IMR-90 (cell line): Measurements from ENCODE around the gene ATG7. TPM values are rescaled to one million over a fixed set of nuclear protein-coding genes. Genes with fewer than 3 reads are reported as not detected.
A peak's percentile ranks its signal among the peaks of the same experiment; 100 is the strongest.

Experiments used
- ATAC-seq: fragments of 200-7000 bp; cut with Tn5 transposase; 2 replicates; pipeline ENCODE4 v1.9.1; 2020; ENCODE audit warnings: low read depth, mild to moderate bottlenecking, moderate library complexity
- BruUV-seq: library from RNA; stranded (reverse); fragments of 400-500 nt; replicated peaks from 2 replicates; lab custom pipeline; 2021; lab: Mats Ljungman, UMichigan
- CTCF ChIA-PET: fragments of 300-600 bp; formaldehyde crosslinking; extraction: SDS; loops from one replicate; lab custom pipeline; 2021; ENCODE audit warnings: antibody characterized with exemption; lab: Yijun Ruan, JAX
- POLR2A ChIA-PET: fragments of 300-600 bp; sonication (Branson Sonifier 250); formaldehyde crosslinking; loops from one replicate; lab custom pipeline; 2022; ENCODE audit warnings: antibody characterized with exemption; ENCODE audit not compliant: unreplicated experiment; lab: Charles Lee
- DNase-seq: peaks from one replicate; pipeline ENCODE4 v3.0.0; 2013
- H2AFZ ChIP-seq: replicated peaks from 2 replicates; pipeline ENCODE3; 2013; ENCODE audit warnings: low read length, mild to moderate bottlenecking; ENCODE audit not compliant: poor library complexity
- H2AK5ac ChIP-seq: 2 replicates; pipeline ENCODE4 v1.6.1; 2013; ENCODE audit warnings: low read depth, low read length, inconsistent platforms
- H2AK9ac ChIP-seq: replicated peaks from 2 replicates; pipeline ENCODE3; 2013; ENCODE audit warnings: mild to moderate bottlenecking, low read depth, low read length, moderate library complexity; ENCODE audit not compliant: poor library complexity
- H2BK120ac ChIP-seq: 2 replicates; pipeline ENCODE4 v1.6.1; 2013; ENCODE audit warnings: low read depth, low read length, inconsistent platforms
- H2BK15ac ChIP-seq: 3 replicates; pipeline ENCODE4 v1.6.1; 2013; ENCODE audit warnings: low read depth, low read length, inconsistent platforms
- H2BK20ac ChIP-seq: 2 replicates; pipeline ENCODE4 v1.6.1; 2013; ENCODE audit warnings: low read depth, mild to moderate bottlenecking, inconsistent platforms, low read length, moderate library complexity
- H2BK5ac ChIP-seq: 2 replicates; pipeline ENCODE4 v1.6.1; 2013; ENCODE audit warnings: mild to moderate bottlenecking, low read depth, low read length, inconsistent platforms; ENCODE audit not compliant: poor library complexity, severe bottlenecking
- H3K14ac ChIP-seq: replicated peaks from 2 replicates; pipeline ENCODE4 v1.6.1; 2013; ENCODE audit warnings: low read depth, low read length, inconsistent platforms
- H3K18ac ChIP-seq: 2 replicates; pipeline ENCODE4 v1.6.1; 2013; ENCODE audit warnings: low read depth, low read length, control low read depth
- H3K23ac ChIP-seq: 2 replicates; pipeline ENCODE4 v1.6.1; 2013; ENCODE audit warnings: low read depth, low read length, inconsistent platforms
- H3K27ac ChIP-seq: 2 replicates; pipeline ENCODE4 v1.5.1; 2013; ENCODE audit warnings: mild to moderate bottlenecking, control low read depth, low read length; ENCODE audit not compliant: insufficient read depth
- H3K27me3 ChIP-seq: 2 replicates; pipeline ENCODE4 v1.6.1; 2013; ENCODE audit warnings: low read length; ENCODE audit not compliant: control insufficient read depth, insufficient read depth
- H3K36me3 ChIP-seq: 2 replicates; pipeline ENCODE4 v1.6.1; 2013; ENCODE audit warnings: low read length, mixed read lengths; ENCODE audit not compliant: control insufficient read depth, insufficient read depth
- H3K4ac ChIP-seq: 2 replicates; pipeline ENCODE4 v1.6.1; 2013; ENCODE audit warnings: low read depth, low read length, inconsistent platforms
- H3K4me1 ChIP-seq: 2 replicates; pipeline ENCODE4 v1.6.1; 2013; ENCODE audit warnings: low read length, mixed read lengths; ENCODE audit not compliant: control insufficient read depth, insufficient read depth
- H3K4me2 ChIP-seq: 2 replicates; pipeline ENCODE4 v1.6.1; 2013; ENCODE audit warnings: low read depth, mild to moderate bottlenecking, control low read depth, low read length, moderate library complexity
- H3K4me3 ChIP-seq: 2 replicates; pipeline ENCODE4 v1.5.1; 2013; ENCODE audit warnings: low read depth, mild to moderate bottlenecking, control low read depth, low read length, moderate library complexity; ENCODE audit not compliant: insufficient read depth
- H3K56ac ChIP-seq: 2 replicates; pipeline ENCODE4 v1.6.1; 2013; ENCODE audit warnings: low read length, inconsistent platforms; ENCODE audit not compliant: insufficient read depth; ENCODE audit errors: extremely low read depth
- H3K79me1 ChIP-seq, 2 experiments: 2 replicates each; pipeline ENCODE4 v1.6.1; 2013; ENCODE audit warnings: low read length in 2 of 2, inconsistent platforms in 1 of 2, low read depth in 1 of 2
- H3K9ac ChIP-seq: 2 replicates; pipeline ENCODE4 v1.6.1; 2013; ENCODE audit warnings: low read depth, low read length, control low read depth
- H3K9me1 ChIP-seq: 2 replicates; pipeline ENCODE4 v1.6.1; 2013; ENCODE audit warnings: low read length, inconsistent platforms; ENCODE audit not compliant: insufficient read depth
- H3K9me3 ChIP-seq: 2 replicates; pipeline ENCODE4 v1.6.1; 2013; ENCODE audit warnings: low read length; ENCODE audit not compliant: control insufficient read depth, insufficient read depth
- H4K20me1 ChIP-seq: 2 replicates; pipeline ENCODE4 v1.6.1; 2013; ENCODE audit warnings: low read length, inconsistent platforms; ENCODE audit not compliant: insufficient read depth
- H4K5ac ChIP-seq: 2 replicates; pipeline ENCODE4 v1.6.1; 2013; ENCODE audit warnings: mild to moderate bottlenecking, low read depth, low read length, control low read depth
- H4K8ac ChIP-seq, 2 experiments: 2 replicates each; pipeline ENCODE4 v1.6.1; 2013; ENCODE audit warnings: low read depth in 2 of 2, low read length in 2 of 2, control low read depth in 1 of 2, inconsistent platforms in 1 of 2
- H4K91ac ChIP-seq: 2 replicates; pipeline ENCODE4 v1.6.1; 2013; ENCODE audit warnings: low read depth, low read length, inconsistent platforms; ENCODE audit not compliant: insufficient read depth
- BHLHE40 ChIP-seq: fragments of 150-350 bp; IDR thresholded peaks from 2 replicates; pipeline ENCODE4 v1.6.1; 2016; ENCODE audit warnings: mild to moderate bottlenecking, low read depth, low read length
- CEBPB ChIP-seq: IDR thresholded peaks from 2 replicates; pipeline ENCODE4 v1.6.1; 2012; ENCODE audit warnings: low read depth, low read length, improper control_type of control experiment
- FOS ChIP-seq: fragments of 150-350 bp; IDR thresholded peaks from 2 replicates; pipeline ENCODE4 v1.6.1; 2016; ENCODE audit warnings: low read depth, low read length
- MAFK ChIP-seq: IDR thresholded peaks from 2 replicates; pipeline ENCODE4 v1.6.1; 2012; ENCODE audit warnings: low read depth, low read length, improper control_type of control experiment
- MAZ ChIP-seq: IDR thresholded peaks from 2 replicates; pipeline ENCODE4 v1.6.1; 2012; ENCODE audit warnings: low read depth, mild to moderate bottlenecking, low read length, improper control_type of control experiment, moderate library complexity, borderline replicate concordance
- MXI1 ChIP-seq: IDR thresholded peaks from 2 replicates; pipeline ENCODE4 v1.6.1; 2012; ENCODE audit warnings: low read depth, mild to moderate bottlenecking, low read length, moderate library complexity, borderline replicate concordance
- NFE2L2 ChIP-seq: fragments of 150-350 bp; IDR thresholded peaks from 2 replicates; pipeline ENCODE4 v1.6.1; 2016; ENCODE audit warnings: low read depth, mild to moderate bottlenecking, low read length
- RFX5 ChIP-seq: IDR thresholded peaks from 2 replicates; pipeline ENCODE4 v1.8.0; 2012; ENCODE audit warnings: low read depth, mild to moderate bottlenecking, low read length, moderate library complexity
- WGBS, 2 experiments: methylation state at CpG; one replicate each; pipeline versions ENCODE4 v1.1.5 to v1.1.7; 2013; ENCODE audit warnings: missing lambda C conversion rate in 2 of 2; ENCODE audit not compliant: insufficient read length in 1 of 2; ENCODE audit errors: extremely low coverage in 2 of 2; 5-methylcytosine and 5-hydroxymethylcytosine counted together
- dilution Hi-C: fragments of 300-500 bp; cut with HindIII; formaldehyde crosslinking; loops from one replicate; pipeline ENCODE4 v1.14.3; 2018; ENCODE audit warnings: low sequenced_read_pairs; ENCODE audit not compliant: unreplicated experiment
- in situ Hi-C: fragments of 300-500 bp; cut with MboI; formaldehyde crosslinking; loops from 3 replicates; pipeline ENCODE4 v1.14.3; 2019; ENCODE audit warnings: low sequenced_read_pairs, inconsistent platforms, mixed read lengths
- intact Hi-C: fragments of 100-400 bp; cut with micrococcal nuclease; formaldehyde crosslinking; loops from 2 replicates; pipeline ENCODE4 v1.10.0; 2022
- polyA plus RNA-seq, 3 experiments: library from polyadenylated mRNA; depleted of rRNA; stranded (reverse); fragments of >200 nt; gene quantifications; 2 replicates each; pipeline ENCODE4 v1.2.3, GENCODE V29; 2012; ENCODE audit warnings: low replicate concordance in 1 of 3
- total RNA-seq: library from RNA; depleted of rRNA; stranded (reverse); fragments of >200 nt; gene quantifications from 2 replicates; pipeline ENCODE4 v1.2.3, GENCODE V29; 2012
- TF ChIP-seq, protein P1 (sequence below): fragments of 150-350 bp; IDR thresholded peaks from 2 replicates; pipeline ENCODE4 v1.6.1; 2017; ENCODE audit warnings: mild to moderate bottlenecking, antibody characterized with exemption, low read length, low read depth
- TF ChIP-seq, protein P2 (sequence below): fragments of 150-350 bp; IDR thresholded peaks from 2 replicates; pipeline ENCODE4 v1.6.1; 2016; ENCODE audit warnings: low read depth, mild to moderate bottlenecking, low read length, moderate library complexity, borderline replicate concordance

ATG7 gene
- total and polyA plus RNA-seq, 2 of the 4 experiments (the other 2 are of a cell fraction) = 15.6 to 51.4 TPM

DNA sequence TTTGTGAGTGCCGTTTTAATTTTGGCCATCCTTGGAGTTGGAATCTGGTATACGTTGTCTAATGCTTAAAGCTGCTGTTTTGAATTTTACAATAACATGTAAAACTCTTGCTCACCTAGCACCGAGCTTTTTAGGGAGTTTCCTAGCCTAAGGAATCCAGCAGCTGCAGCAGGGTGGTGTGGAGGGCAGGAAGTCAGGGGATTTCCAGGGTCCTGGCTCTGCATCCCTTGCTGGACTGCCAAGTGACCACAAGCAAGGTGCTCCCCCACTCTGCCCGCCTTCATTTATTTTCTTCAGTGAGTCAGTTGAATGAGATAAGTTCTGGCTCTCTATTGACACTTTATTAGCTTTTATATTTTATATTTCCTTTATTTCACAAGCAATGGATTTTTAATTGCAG is 113.7 kb downstream of the ATG7 start:
- Histone ChIP-seq H3K4ac (no peak overlapping the region), H3K56ac (no peak overlapping the region), H3K36me3 (no peaks in the 10 kb centered on the region), H2BK20ac (no peak overlapping the region), H3K4me1 (peaks cover 3% of the 10 kb centered on the region), H2BK5ac (no peak overlapping the region), H2BK15ac (no peak overlapping the region), H3K79me1 (peaks cover 6 to 12% of the 10 kb centered on the region in 2 experiments), H3K27me3 (no peaks in the 10 kb centered on the region), H3K9me3 (no peaks in the 10 kb centered on the region), H4K5ac (no peak overlapping the region), H3K4me3 (no peak overlapping the region), H4K8ac (no peak overlapping the region), H2AK9ac (no peak overlapping the region), H3K9ac (no peak overlapping the region), H2BK120ac (no peak overlapping the region), H4K91ac (no peak overlapping the region), H2AK5ac (no peak overlapping the region), H3K23ac (0 out of 2 replicates have a peak overlapping the region, but pooled peaks have one; percentile 12), H3K4me2 (no peak overlapping the region), H3K9me1 (peaks cover 3% of the 10 kb centered on the region; the same call in 1 of the 2 replicates), H4K20me1 (no peaks in the 10 kb centered on the region), H3K14ac (no peak overlapping the region), H3K18ac (no peak overlapping the region), H3K27ac (no peak overlapping the region), H2AFZ (no peak overlapping the region)
- peak; percentile 89 for DNase-seq
- no CpG with 5 or more reads among the region's 4 CpGs for WGBS, 2 experiments
- in situ Hi-C loops (loop anchor here (10.0 kb wide), 1 partner anchor 419 kb away; no protein-coding TSS in a partner anchor), dilution Hi-C loops (no loop called here), intact Hi-C loops (no loop called here)
- ATAC-seq = peak; percentile 17; the same call in 1 of the 2 replicates
- ChIA-PET CTCF (no interaction called here), POLR2A (no interaction called here)
- BruUV-seq = no TSS peak
- TF ChIP-seq NFE2L2 = no peak
- TF ChIP-seq, protein P1, sequence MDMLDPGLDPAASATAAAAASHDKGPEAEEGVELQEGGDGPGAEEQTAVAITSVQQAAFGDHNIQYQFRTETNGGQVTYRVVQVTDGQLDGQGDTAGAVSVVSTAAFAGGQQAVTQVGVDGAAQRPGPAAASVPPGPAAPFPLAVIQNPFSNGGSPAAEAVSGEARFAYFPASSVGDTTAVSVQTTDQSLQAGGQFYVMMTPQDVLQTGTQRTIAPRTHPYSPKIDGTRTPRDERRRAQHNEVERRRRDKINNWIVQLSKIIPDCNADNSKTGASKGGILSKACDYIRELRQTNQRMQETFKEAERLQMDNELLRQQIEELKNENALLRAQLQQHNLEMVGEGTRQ = no peak
- no peak for TF ChIP-seq MXI1
- TF ChIP-seq, protein P2, sequence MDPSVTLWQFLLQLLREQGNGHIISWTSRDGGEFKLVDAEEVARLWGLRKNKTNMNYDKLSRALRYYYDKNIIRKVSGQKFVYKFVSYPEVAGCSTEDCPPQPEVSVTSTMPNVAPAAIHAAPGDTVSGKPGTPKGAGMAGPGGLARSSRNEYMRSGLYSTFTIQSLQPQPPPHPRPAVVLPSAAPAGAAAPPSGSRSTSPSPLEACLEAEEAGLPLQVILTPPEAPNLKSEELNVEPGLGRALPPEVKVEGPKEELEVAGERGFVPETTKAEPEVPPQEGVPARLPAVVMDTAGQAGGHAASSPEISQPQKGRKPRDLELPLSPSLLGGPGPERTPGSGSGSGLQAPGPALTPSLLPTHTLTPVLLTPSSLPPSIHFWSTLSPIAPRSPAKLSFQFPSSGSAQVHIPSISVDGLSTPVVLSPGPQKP = no peak
- TF ChIP-seq MAZ = no peak
- TF ChIP-seq CEBPB = no peak
- no peak for TF ChIP-seq FOS
- TF ChIP-seq BHLHE40 = no peak
- no peak for TF ChIP-seq RFX5
- no peak for TF ChIP-seq MAFK
